AG09319 (cell line): ENCODE results near the gene ZNF580.

Source experiments
- DNase-seq: peaks from one replicate; pipeline ENCODE4 v3.0.0-alpha.2; 2010; ENCODE audit warnings: low read depth; ENCODE audit errors: extremely low read depth
- CTCF ChIP-seq: IDR thresholded peaks from 2 replicates; pipeline ENCODE4 v1.5.1; 2011; ENCODE audit warnings: low read depth, mild to moderate bottlenecking, inconsistent platforms, low read length, moderate library complexity

Gene ZNF580

GRCh38 chr19:55692681-55693081 lies 51.9 kb downstream of the ZNF580 start:
- DNase-seq = no peak
- TF ChIP-seq CTCF = no peak
